Colonic mucosa (tissue), 4 donors: ENCODE measurements around the gene COPE. TPM values are rescaled to one million over a fixed set of nuclear protein-coding genes. Genes with fewer than 3 reads are reported as not detected.

Experiments
- DNase-seq: peaks from one replicate; pipeline ENCODE4 v3.0.0-alpha.2; 2020
- H3K27ac ChIP-seq: fragments of 200-600 bp; one replicate; pipeline ENCODE4 v1.8.0; 2021
- H3K27me3 ChIP-seq: fragments of 200-600 bp; one replicate; pipeline ENCODE4 v1.8.0; 2021
- H3K36me3 ChIP-seq: fragments of 200-600 bp; one replicate; pipeline ENCODE4 v1.8.0; 2021
- H3K4me1 ChIP-seq: fragments of 200-600 bp; one replicate; pipeline ENCODE4 v1.8.0; 2021; ENCODE audit warnings: mild to moderate bottlenecking
- H3K4me3 ChIP-seq: fragments of 200-600 bp; one replicate; pipeline ENCODE4 v1.8.0; 2021
- H3K9ac ChIP-seq, 2 donors: one replicate each; pipeline ENCODE4 v1.7.0; 2013; ENCODE audit warnings: control low read depth in 2 of 2, low read depth in 2 of 2, low read length in 2 of 2
- H3K9me3 ChIP-seq: fragments of 200-600 bp; one replicate; pipeline ENCODE4 v1.8.0; 2021
- intact Hi-C: fragments of 100-400 bp; cut with DNase I; formaldehyde crosslinking; loops from one replicate; pipeline ENCODE4 v1.14.1; 2022
- total RNA-seq, 2 donors: library from RNA; stranded (reverse); fragmentation: NEBNext Ultra II Directional in 1 of 2; extraction: Animal tissue kit (Norgen Biotek cat#: 25700) in 1 of 2; gene quantifications; one replicate each; pipeline ENCODE4 v1.2.1, GENCODE V29; 2021
- TF ChIP-seq, protein P1 (sequence below): fragments of 200-600 bp; IDR thresholded peaks from one replicate; pipeline ENCODE4 v1.8.0; 2022; ENCODE audit warnings: antibody characterized with exemption, mild to moderate bottlenecking
- donor health status: healthy.
- donor health status: DM: no; HTN: no; CAD: no.
- donor health status: DM: no; HTN: no; CAD: no.

Gene COPE
- total RNA-seq, 2 donors from 2014 or later, result 218 to 295 TPM

- TF ChIP-seq, protein P1, sequence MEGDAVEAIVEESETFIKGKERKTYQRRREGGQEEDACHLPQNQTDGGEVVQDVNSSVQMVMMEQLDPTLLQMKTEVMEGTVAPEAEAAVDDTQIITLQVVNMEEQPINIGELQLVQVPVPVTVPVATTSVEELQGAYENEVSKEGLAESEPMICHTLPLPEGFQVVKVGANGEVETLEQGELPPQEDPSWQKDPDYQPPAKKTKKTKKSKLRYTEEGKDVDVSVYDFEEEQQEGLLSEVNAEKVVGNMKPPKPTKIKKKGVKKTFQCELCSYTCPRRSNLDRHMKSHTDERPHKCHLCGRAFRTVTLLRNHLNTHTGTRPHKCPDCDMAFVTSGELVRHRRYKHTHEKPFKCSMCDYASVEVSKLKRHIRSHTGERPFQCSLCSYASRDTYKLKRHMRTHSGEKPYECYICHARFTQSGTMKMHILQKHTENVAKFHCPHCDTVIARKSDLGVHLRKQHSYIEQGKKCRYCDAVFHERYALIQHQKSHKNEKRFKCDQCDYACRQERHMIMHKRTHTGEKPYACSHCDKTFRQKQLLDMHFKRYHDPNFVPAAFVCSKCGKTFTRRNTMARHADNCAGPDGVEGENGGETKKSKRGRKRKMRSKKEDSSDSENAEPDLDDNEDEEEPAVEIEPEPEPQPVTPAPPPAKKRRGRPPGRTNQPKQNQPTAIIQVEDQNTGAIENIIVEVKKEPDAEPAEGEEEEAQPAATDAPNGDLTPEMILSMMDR, result no peak
- no peak overlapping the region for H3K27ac ChIP-seq
- no peaks in the 10 kb centered on the region for H3K36me3 ChIP-seq
- no peak overlapping the region for H3K9ac ChIP-seq
- no peaks in the 10 kb centered on the region for H3K27me3 ChIP-seq
- no peak for DNase-seq
- H3K4me1 ChIP-seq, result no peaks in the 10 kb centered on the region
- intact Hi-C loops, result no loop called here
- H3K9me3 ChIP-seq, result no peaks in the 10 kb centered on the region
- no peak overlapping the region for H3K4me3 ChIP-seq
Observed at GRCh38 chr19:18948976-18949356, 29.8 kb upstream of the COPE start.

GRCh38 chr19:18948075-18948975, 29.1 kb upstream of the COPE start:
- H3K4me3 ChIP-seq, result no peak overlapping the region
- H3K36me3 ChIP-seq, result no peaks in the 10 kb centered on the region
- no peaks in the 10 kb centered on the region for H3K27me3 ChIP-seq
- intact Hi-C loops, result no loop called here
- TF ChIP-seq, protein P1, result no peak
- H3K9ac ChIP-seq, result no peak overlapping the region
- no peaks in the 10 kb centered on the region for H3K4me1 ChIP-seq
- DNase-seq, result no peak
- H3K9me3 ChIP-seq, result no peaks in the 10 kb centered on the region
- H3K27ac ChIP-seq, result no peak overlapping the region

GRCh38 chr19:18946918-18947317, 27.7 kb upstream of the COPE start:
- H3K27ac ChIP-seq, result no peak overlapping the region
- H3K4me1 ChIP-seq, result no peaks in the 10 kb centered on the region
- intact Hi-C loops, result no loop called here
- no peaks in the 10 kb centered on the region for H3K9me3 ChIP-seq
- H3K36me3 ChIP-seq, result no peaks in the 10 kb centered on the region
- H3K27me3 ChIP-seq, result no peaks in the 10 kb centered on the region
- TF ChIP-seq, protein P1, result no peak
- DNase-seq, result no peak
- no peak overlapping the region for H3K4me3 ChIP-seq
- H3K9ac ChIP-seq, result no peak overlapping the region

GRCh38 chr19:18946335-18946734, 27.1 kb upstream of the COPE start:
- Histone ChIP-seq H3K4me3 (no peak overlapping the region), H3K27me3 (no peaks in the 10 kb centered on the region), H3K4me1 (no peaks in the 10 kb centered on the region), H3K36me3 (no peaks in the 10 kb centered on the region), H3K9ac (no peak overlapping the region), H3K9me3 (no peaks in the 10 kb centered on the region), H3K27ac (no peak overlapping the region)
- TF ChIP-seq, protein P1, result no peak
- intact Hi-C loops, result no loop called here
- DNase-seq, result no peak

DNA sequence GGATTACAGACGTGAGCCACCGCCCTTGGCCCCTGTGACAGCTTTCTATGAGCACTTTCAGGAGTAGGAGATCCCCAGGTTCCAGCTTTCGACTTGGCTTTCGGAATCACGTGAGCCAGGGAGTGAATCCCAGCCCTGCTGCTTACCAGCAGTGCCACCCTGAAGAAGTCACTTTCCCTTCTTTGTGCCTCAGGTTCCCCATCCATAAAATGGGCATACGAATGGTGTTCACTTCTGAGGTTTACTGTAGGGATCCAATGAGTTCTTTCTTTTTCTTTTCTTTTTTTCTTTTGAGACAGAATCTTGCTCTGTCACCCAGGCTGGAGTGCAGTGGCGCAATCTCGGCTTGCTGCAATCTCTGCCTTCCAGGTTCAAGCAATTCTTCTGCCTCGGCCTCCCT, 26.1 kb upstream of the COPE start:
- Histone ChIP-seq H3K27ac (no peak overlapping the region), H3K9ac (no peak overlapping the region), H3K27me3 (peaks cover under 1% of the 10 kb centered on the region), H3K36me3 (no peaks in the 10 kb centered on the region), H3K4me1 (no peaks in the 10 kb centered on the region), H3K9me3 (no peaks in the 10 kb centered on the region), H3K4me3 (no peak overlapping the region)
- intact Hi-C loops, result no loop called here
- no peak for DNase-seq
- TF ChIP-seq, protein P1, result no peak
